Esophagus (tissue), 2 donors: ENCODE results near the gene CD37. TPM values are rescaled to one million over a fixed set of nuclear protein-coding genes. Genes with fewer than 3 reads are reported as not detected.

Experiments
- H3K27ac ChIP-seq, 2 donors: one replicate each; pipeline ENCODE4 v1.5.1; 2013; ENCODE audit warnings: low read depth in 2 of 2, mild to moderate bottlenecking in 2 of 2, inconsistent platforms in 1 of 2, low read length in 1 of 2, moderate library complexity in 1 of 2
- H3K27me3 ChIP-seq, 2 donors: one replicate each; pipeline ENCODE4 v1.6.1; 2013; ENCODE audit warnings: low read length in 2 of 2, control low read depth in 1 of 2, mild to moderate bottlenecking in 1 of 2; ENCODE audit not compliant: insufficient read depth in 2 of 2, control insufficient read depth in 1 of 2
- H3K36me3 ChIP-seq, 2 donors: one replicate each; pipeline ENCODE4 v1.6.1; 2013; ENCODE audit warnings: low read length in 1 of 2; ENCODE audit not compliant: control insufficient read depth in 2 of 2, insufficient read depth in 2 of 2
- H3K4me1 ChIP-seq, 2 donors: one replicate each; pipeline ENCODE4 v1.6.1; 2013; ENCODE audit warnings: low read length in 1 of 2; ENCODE audit not compliant: control insufficient read depth in 2 of 2, insufficient read depth in 2 of 2
- H3K4me3 ChIP-seq, 2 donors: one replicate each; pipeline ENCODE4 v1.5.1; 2013; ENCODE audit warnings: low read length in 2 of 2, mild to moderate bottlenecking in 2 of 2, low read depth in 1 of 2, moderate library complexity in 1 of 2
- H3K9me3 ChIP-seq, 2 donors: one replicate each; pipeline ENCODE4 v1.6.1; 2013; ENCODE audit warnings: mild to moderate bottlenecking in 2 of 2, low read depth in 1 of 2, low read length in 1 of 2, moderate library complexity in 1 of 2; ENCODE audit not compliant: control insufficient read depth in 2 of 2, insufficient read depth in 1 of 2
- WGBS, 2 donors: extraction: QIAGEN DNeasy Blood & Tissue Kit; methylation state at CpG; one replicate each; pipeline ENCODE4 v1.1.7; 2013; 5-methylcytosine and 5-hydroxymethylcytosine counted together
- polyA plus RNA-seq, 2 donors: library from polyadenylated mRNA; stranded (reverse); fragments of 200-250 nt; gene quantifications; one replicate each; pipeline ENCODE4 v1.2.3, GENCODE V29; 2013
- donor health status: healthy with polysubstance abuse.
- donor health status: Bipolar disorder and iron deficiency.

CD37 gene
- polyA plus RNA-seq, 2 donors, result 2.5 to 3.1 TPM

DNA sequence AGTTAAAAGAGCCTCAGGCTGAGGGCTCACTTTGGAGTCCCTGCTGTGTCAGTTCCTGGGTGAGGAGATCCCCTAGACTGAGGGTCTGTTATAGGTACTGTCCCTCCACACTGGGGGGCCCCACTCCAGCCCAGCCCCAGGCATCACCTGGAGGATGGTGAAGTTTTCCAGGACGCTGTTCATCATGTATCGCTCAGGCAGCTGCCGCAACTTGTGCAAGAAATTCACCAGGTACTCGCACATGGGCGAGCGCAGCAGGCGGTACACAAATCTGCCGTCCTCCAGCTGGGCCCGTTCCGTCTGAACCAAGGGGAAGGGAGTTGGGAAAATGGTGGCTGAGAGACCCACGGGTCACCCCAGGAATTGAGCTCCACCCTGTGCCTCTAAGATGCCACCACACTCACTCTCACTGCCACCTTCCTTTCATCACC lies 7.1 kb downstream of the CD37 start:
- no peaks in the 10 kb centered on the region for H3K27me3 ChIP-seq
- H3K36me3 ChIP-seq, result peaks cover 4 to 12% of the 10 kb centered on the region in 2 donors
- WGBS, 2 donors, result 90 to 92% methylated on average over 11 of the region's 11 CpGs
- H3K27ac ChIP-seq, result no peak overlapping the region
- no peak overlapping the region for H3K4me3 ChIP-seq
- peaks cover 0 to 13% of the 10 kb centered on the region in 2 donors for H3K4me1 ChIP-seq
- peaks cover 0 to under 1% of the 10 kb centered on the region in 2 donors for H3K9me3 ChIP-seq

DNA sequence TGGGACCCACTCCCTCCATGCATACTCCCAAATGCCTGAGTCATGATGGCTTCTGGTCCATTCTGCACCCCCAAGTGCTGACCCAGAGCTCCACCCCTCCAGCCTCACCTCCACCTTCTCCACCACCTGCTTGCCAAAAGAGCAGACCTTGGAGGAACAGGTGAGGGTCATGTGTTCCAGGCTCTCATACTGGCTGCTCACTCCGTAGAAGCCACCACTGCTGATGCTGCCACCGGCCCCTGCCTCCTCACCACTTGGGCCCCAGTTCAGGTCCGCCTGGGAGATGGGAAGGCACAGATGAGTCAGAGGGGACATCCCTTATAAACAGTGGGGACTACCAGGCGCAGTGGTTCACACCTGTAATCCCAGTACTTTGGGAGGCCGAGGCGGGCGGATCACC lies 7.9 kb downstream of the CD37 start:
- H3K9me3 ChIP-seq, result peaks cover 0 to 2% of the 10 kb centered on the region in 2 donors
- H3K36me3 ChIP-seq, result peaks cover 4 to 12% of the 10 kb centered on the region in 2 donors
- no peak overlapping the region for H3K4me3 ChIP-seq
- H3K27ac ChIP-seq, result no peak overlapping the region
- peaks cover 0 to 13% of the 10 kb centered on the region in 2 donors for H3K4me1 ChIP-seq
- 86 to 91% methylated on average over 6 to 7 of the region's 7 CpGs for WGBS, 2 donors
- H3K27me3 ChIP-seq, result no peaks in the 10 kb centered on the region

DNA sequence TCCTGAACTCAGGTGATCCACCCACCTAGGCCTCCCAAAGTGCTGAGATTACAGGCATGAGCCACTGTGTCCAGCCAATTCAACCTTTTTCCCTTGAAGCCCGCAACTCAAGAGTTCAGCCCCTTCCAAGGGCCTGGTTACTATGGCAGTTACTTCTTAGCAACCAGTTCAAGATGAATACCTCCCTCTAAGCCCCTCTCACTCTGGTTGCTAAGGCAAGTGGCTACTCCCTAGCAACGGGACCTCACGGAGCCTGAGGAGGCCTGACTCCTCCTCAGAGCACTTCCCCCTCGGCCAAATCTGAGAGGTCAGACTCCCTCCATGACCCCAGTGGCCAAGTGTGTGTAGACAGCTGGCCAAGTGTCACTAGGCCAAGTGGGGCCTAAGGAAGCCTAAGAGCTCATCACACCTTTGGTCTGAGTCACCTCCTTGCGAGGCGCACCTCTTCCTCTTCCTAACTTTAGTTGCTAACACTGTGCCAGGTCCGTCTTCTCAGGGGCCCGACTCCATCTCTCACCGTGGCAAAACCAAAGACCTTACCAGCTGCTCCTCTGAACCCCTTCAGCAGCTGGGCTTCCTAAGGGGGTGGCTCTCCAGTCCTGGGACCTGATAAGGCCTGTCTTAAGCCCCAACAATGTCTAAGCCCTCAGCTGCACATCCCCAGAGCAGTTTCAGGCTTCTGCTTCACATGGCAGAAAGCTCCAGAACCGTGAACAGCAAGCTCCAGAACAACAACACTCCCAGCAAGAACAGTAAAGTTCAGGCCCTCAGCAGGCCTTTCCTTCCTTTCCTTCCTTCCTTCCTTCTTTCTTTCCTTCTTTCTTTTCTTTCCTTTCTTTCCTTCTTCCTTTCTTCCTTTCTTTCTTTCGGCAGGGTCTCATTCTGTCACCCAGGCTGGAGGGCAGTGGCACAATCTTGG lies 9.6 kb downstream of the CD37 start:
- Histone ChIP-seq H3K27ac (peak overlapping the region in 1 of 2 donors; percentile 13), H3K4me3 (no peak overlapping the region), H3K27me3 (no peaks in the 10 kb centered on the region), H3K36me3 (peaks cover 4 to 12% of the 10 kb centered on the region in 2 donors), H3K4me1 (peaks cover 0 to 3% of the 10 kb centered on the region in 2 donors), H3K9me3 (peaks cover 0 to 2% of the 10 kb centered on the region in 2 donors)
- 83 to 84% methylated on average over 11 of the region's 11 CpGs for WGBS, 2 donors

DNA sequence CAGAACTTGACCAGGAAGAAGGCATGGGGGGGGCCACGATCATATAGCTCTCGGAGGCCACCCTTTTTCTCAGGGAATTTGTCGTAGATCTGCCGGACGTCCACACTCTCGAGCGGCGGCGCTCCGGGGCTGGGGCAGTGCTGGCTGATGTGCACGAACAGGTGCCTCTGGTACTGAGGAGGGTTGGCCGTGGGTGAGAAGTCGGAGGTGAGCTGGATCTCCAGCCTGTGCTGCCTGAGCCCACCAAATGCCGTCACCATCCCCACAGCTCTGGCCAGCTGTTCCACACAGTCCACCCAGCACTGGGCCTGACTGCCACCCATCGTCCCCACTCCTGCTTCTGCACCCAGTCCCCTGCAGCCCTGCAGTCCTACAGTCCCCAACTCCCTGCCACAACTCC lies 12.0 kb downstream of the CD37 start:
- H3K9me3 ChIP-seq, result peaks cover 0 to 2% of the 10 kb centered on the region in 2 donors
- no peaks in the 10 kb centered on the region for H3K4me1 ChIP-seq
- H3K27me3 ChIP-seq, result no peaks in the 10 kb centered on the region
- no peak overlapping the region for H3K27ac ChIP-seq
- H3K4me3 ChIP-seq, result no peak overlapping the region
- peaks cover 7 to 12% of the 10 kb centered on the region in 2 donors for H3K36me3 ChIP-seq
- WGBS, 2 donors, result 95% methylated on average over 15 of the region's 15 CpGs

DNA sequence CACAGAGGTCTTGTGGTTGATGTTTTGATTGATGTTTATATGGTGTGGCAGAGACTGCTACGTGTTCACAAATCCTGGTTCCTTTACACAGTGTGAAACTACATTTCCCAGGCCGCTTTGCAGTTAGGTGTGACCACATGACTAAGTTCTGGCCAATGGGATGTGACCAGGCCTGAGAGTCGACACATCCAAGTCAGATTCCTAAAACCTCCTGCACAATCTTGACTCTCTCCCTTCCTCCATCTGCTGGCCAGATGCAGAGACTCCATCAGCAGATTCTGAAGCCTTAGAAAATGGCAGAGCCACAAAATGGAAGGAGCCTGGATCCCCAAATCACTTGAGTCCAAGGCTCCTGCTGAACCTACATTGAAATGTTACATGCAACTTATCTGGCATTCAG lies 12.6 kb downstream of the CD37 start:
- peaks cover 0 to 2% of the 10 kb centered on the region in 2 donors for H3K9me3 ChIP-seq
- peaks cover 6 to 7% of the 10 kb centered on the region in 2 donors for H3K36me3 ChIP-seq
- no peak overlapping the region for H3K27ac ChIP-seq
- no peaks in the 10 kb centered on the region for H3K27me3 ChIP-seq
- H3K4me3 ChIP-seq, result no peak overlapping the region
- 67 to 69% methylated on average over 3 of the region's 3 CpGs for WGBS, 2 donors
- no peaks in the 10 kb centered on the region for H3K4me1 ChIP-seq

DNA sequence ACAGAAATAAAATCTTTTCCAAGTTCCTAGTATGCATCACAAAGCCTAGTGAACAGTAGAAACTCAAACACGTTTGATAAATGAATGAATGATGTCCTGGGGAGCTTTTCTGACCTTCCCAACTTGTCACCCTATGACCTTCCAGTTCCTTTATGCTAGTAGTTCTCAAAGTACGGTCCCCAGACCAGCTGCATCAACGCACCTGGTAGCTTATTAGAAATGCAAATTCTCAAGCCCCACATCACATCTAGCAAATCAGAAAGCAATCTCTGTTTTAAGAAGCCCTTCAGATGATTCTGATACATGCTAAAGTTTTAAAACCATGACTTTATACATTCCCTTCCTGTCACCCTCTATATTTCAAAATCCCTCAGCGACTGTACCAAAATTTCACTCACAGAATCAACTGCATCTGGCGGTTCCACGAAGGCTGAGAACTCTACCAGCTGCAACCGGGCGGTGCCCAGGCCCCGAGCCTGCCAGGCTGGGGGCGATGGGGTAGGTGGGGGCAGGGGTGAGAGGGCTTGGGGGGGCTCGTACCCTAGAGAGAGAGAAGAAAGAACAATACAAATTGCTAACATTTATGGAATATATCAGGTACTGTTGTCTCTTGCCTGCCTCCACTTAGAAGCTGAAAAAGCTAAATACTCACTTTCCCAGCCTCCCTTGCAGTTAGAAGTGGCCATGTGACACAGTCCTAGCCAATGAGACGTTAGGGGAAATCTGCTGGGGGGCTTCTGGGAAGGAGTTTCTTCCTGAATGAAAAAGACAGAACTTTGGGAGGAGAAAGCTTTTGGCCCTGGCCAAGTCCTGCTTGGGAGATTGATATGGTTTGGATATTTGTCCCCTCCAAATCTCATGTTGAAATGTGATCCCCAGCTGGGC lies 13.3 kb downstream of the CD37 start:
- no peak overlapping the region for H3K4me3 ChIP-seq
- no peaks in the 10 kb centered on the region for H3K4me1 ChIP-seq
- no peak overlapping the region for H3K27ac ChIP-seq
- no peaks in the 10 kb centered on the region for H3K27me3 ChIP-seq
- H3K36me3 ChIP-seq, result peaks cover 3 to 9% of the 10 kb centered on the region in 2 donors
- peaks cover 0 to 2% of the 10 kb centered on the region in 2 donors for H3K9me3 ChIP-seq
- 77 to 92% methylated on average over 12 of the region's 12 CpGs for WGBS, 2 donors

DNA sequence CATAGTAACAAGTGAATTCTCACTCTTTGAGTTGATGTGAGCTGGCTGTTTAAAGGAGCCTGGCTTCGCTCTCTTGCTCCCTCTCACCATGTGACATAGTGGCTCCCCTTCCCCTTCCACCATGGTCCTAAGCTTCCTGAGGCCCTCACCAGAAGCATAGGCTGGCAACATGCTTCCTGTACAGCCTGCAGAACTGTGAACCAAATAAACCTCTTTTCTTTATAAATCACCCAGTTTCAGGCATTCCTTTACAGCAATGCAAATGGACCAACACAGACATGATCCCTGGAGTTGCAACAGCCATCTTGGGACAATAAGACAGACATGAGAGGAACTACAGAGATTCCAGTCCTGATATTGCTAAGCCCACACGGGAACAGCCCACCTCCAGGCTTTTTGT lies 14.4 kb downstream of the CD37 start:
- Histone ChIP-seq H3K27me3 (no peaks in the 10 kb centered on the region), H3K4me3 (no peak overlapping the region), H3K9me3 (peaks cover 0 to 2% of the 10 kb centered on the region in 2 donors), H3K4me1 (no peaks in the 10 kb centered on the region), H3K36me3 (peaks cover 3 to 7% of the 10 kb centered on the region in 2 donors), H3K27ac (no peak overlapping the region)
- 96 to 98% methylated on average over 2 of the region's 2 CpGs for WGBS, 2 donors

DNA sequence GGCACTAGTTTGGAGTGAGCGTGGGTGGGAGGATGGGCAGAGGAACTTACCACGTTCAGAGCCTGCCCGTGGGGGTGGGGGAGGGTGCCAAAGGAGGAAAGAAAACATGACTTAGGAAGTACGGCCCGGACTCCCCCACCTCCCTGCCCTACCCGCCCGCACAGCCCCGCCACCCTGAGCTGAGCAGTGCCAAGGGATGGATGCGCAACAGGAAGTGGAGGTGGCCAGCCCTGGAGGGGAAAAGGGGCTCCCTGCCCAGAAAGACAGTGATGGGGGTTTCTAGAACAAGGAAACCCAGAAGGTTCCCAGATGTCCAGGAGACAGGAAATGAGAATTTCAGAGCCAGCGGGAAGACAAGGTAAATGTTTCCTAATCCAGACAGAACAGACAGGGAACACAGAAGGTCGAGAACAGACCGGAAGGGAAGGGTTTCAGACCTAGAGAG lies 20.7 kb downstream of the CD37 start:
- H3K27ac ChIP-seq, result no peak overlapping the region
- 49 to 52% methylated on average over 11 to 12 of the region's 12 CpGs for WGBS, 2 donors
- no peak overlapping the region for H3K4me3 ChIP-seq
- peaks cover 0 to 5% of the 10 kb centered on the region in 2 donors for H3K36me3 ChIP-seq
- H3K27me3 ChIP-seq, result no peaks in the 10 kb centered on the region
- H3K4me1 ChIP-seq, result peaks cover 0 to 2% of the 10 kb centered on the region in 2 donors
- no peaks in the 10 kb centered on the region for H3K9me3 ChIP-seq

DNA sequence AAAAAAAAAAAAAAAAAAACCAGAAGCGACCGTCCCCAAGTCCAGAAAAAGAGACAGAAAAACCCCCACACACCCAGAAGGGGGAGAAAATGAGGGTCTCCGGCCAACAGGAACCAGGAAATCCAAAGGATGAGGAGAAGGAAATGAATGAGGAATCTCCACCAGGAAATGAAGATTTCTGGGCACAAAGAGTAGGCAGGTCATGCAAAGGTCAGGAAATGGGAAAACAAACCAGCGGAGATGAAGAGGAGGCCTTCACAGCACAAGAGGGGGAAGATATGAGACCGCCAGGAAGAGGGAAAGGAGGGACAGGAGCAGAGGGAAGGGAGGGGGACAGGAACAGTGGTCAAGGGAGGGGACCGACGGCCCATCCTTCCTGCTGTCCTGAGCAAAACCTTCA lies 21.2 kb downstream of the CD37 start:
- Histone ChIP-seq H3K27me3 (no peaks in the 10 kb centered on the region), H3K27ac (no peak overlapping the region), H3K9me3 (no peaks in the 10 kb centered on the region), H3K4me1 (peaks cover 0 to 2% of the 10 kb centered on the region in 2 donors), H3K36me3 (peaks cover 0 to 2% of the 10 kb centered on the region in 2 donors), H3K4me3 (no peak overlapping the region)
- 65 to 70% methylated on average over 7 of the region's 7 CpGs for WGBS, 2 donors
